HG03095 (cell line): ENCODE measurements around the gene BTF3L4.
A peak's percentile ranks its signal among the peaks of the same experiment; 100 is the strongest.

ENCODE experiments used
- ATAC-seq: cut with Tn5 transposase; IDR thresholded peaks from one replicate; pipeline ENCODE4 v1.9.1; 2021; ENCODE audit warnings: moderate library complexity; ENCODE audit not compliant: unreplicated experiment

Gene BTF3L4

GRCh38 chr1:52122384-52122783 is 66.3 kb downstream of the BTF3L4 start:
- no peak for ATAC-seq

GRCh38 chr1:52123622-52124021 is 67.5 kb downstream of the BTF3L4 start:
- no peak for ATAC-seq

- no peak for ATAC-seq
Observed at GRCh38 chr1:52125736-52126359, 69.8 kb downstream of the BTF3L4 start.

- ATAC-seq, result no peak
Observed at GRCh38 chr1:52127181-52128180, 71.4 kb downstream of the BTF3L4 start.

GRCh38 chr1:52139817-52140540 is 83.9 kb downstream of the BTF3L4 start:
- ATAC-seq, result peak; percentile 49
